ENCODE data around the gene SYCE3. TPM values are rescaled to one million over a fixed set of nuclear protein-coding genes. Genes with fewer than 3 reads are reported as not detected.

Gene SYCE3
- total RNA-seq, 1 experiment from 2014 or later = not detected

DNA sequence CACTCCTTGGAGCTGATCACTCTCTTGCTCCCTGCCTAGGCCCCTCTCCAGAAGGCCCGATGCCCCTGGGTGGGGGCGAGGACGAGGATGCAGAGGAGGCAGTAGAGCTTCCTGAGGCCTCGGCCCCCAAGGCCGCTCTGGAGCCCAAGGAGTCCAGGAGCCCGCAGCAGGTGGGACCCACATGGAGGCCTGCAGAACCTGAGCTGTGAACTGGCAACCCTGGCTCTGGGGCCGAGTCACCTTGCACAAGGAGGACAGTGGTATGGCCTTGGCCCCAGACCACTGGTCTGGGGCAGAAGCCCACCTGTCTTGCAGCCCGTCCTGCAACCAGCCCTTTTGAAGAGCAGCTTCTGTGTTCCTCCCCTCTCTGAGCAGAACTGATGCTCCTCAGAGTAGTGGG, 43.6 kb downstream of the SYCE3 start:
- Histone ChIP-seq H3K4me1 (peaks cover 5% of the 10 kb centered on the region; the same call in 1 of the 2 replicates), H3K36me3 (ENCODE audit: control insufficient read depth, insufficient read depth, low read length) (peaks cover 2% of the 10 kb centered on the region; the same call in 1 of the 2 replicates), H3K9me3 (no peaks in the 10 kb centered on the region), H3K4me3 (ENCODE audit: low read depth, low read length) (no peak overlapping the region), H3K27me3 (replicated peaks; ENCODE audit: control insufficient read depth, insufficient read depth, low read length) (no peaks in the 10 kb centered on the region)
- ChIA-PET CTCF (interaction anchor here (0.6 kb wide), 1 partner anchor 153 kb away, joined by 3 read pairs; no protein-coding TSS in a partner anchor), POLR2A (no interaction called here)
- Mint-ChIP-seq H3K36me3 (ENCODE audit: insufficient read depth, unreplicated experiment) (peaks cover 47% of the 10 kb centered on the region), H3K4me1 (ENCODE audit: low read depth, unreplicated experiment) (no peaks in the 10 kb centered on the region), H3K9me3 (ENCODE audit: unreplicated experiment) (no peaks in the 10 kb centered on the region), H3K27me3 (ENCODE audit: insufficient read depth, unreplicated experiment) (no peaks in the 10 kb centered on the region), H3K4me3 (ENCODE audit: unreplicated experiment) (no peak overlapping the region), H3K27ac (ENCODE audit: unreplicated experiment) (no peak overlapping the region)
- no peak for DNase-seq
- intact Hi-C loops (cut with micrococcal nuclease; ENCODE audit: unreplicated experiment) = no loop called here
- BruUV-seq (replicated peaks) = no TSS peak
- TF ChIP-seq CTCF (IDR thresholded peaks at IDR 0.05; ENCODE audit: insufficient read depth in 1 of 2, low read depth in 1 of 2, low read length in 1 of 2, severe bottlenecking in 1 of 2, unreplicated experiment in 1 of 2) = no peak

- intact Hi-C loops (cut with micrococcal nuclease; ENCODE audit: unreplicated experiment) = no loop called here
- Histone ChIP-seq H3K4me1 (no peaks in the 10 kb centered on the region), H3K27me3 (replicated peaks; ENCODE audit: control insufficient read depth, insufficient read depth, low read length) (no peaks in the 10 kb centered on the region), H3K36me3 (ENCODE audit: control insufficient read depth, insufficient read depth, low read length) (peaks cover 2% of the 10 kb centered on the region; the same call in 1 of the 2 replicates), H3K9me3 (no peaks in the 10 kb centered on the region), H3K4me3 (ENCODE audit: low read depth, low read length) (no peak overlapping the region)
- no TSS peak for BruUV-seq (replicated peaks)
- H3K9me3 Mint-ChIP-seq (ENCODE audit: unreplicated experiment) = no peaks in the 10 kb centered on the region
- H3K27me3 Mint-ChIP-seq (ENCODE audit: insufficient read depth, unreplicated experiment) = no peaks in the 10 kb centered on the region
- peaks cover 51% of the 10 kb centered on the region for H3K36me3 Mint-ChIP-seq (ENCODE audit: insufficient read depth, unreplicated experiment)
- no peak overlapping the region for H3K27ac Mint-ChIP-seq (ENCODE audit: unreplicated experiment)
- ChIA-PET CTCF (no interaction called here), POLR2A (no interaction called here)
- DNase-seq = no peak
- no peak for TF ChIP-seq CTCF (IDR thresholded peaks at IDR 0.05; ENCODE audit: insufficient read depth in 1 of 2, low read depth in 1 of 2, low read length in 1 of 2, severe bottlenecking in 1 of 2, unreplicated experiment in 1 of 2)
- no peak overlapping the region for H3K4me3 Mint-ChIP-seq (ENCODE audit: unreplicated experiment)
- H3K4me1 Mint-ChIP-seq (ENCODE audit: low read depth, unreplicated experiment) = no peaks in the 10 kb centered on the region
Observed at GRCh38 chr22:50518606-50519005, 44.1 kb downstream of the SYCE3 start.

DNA sequence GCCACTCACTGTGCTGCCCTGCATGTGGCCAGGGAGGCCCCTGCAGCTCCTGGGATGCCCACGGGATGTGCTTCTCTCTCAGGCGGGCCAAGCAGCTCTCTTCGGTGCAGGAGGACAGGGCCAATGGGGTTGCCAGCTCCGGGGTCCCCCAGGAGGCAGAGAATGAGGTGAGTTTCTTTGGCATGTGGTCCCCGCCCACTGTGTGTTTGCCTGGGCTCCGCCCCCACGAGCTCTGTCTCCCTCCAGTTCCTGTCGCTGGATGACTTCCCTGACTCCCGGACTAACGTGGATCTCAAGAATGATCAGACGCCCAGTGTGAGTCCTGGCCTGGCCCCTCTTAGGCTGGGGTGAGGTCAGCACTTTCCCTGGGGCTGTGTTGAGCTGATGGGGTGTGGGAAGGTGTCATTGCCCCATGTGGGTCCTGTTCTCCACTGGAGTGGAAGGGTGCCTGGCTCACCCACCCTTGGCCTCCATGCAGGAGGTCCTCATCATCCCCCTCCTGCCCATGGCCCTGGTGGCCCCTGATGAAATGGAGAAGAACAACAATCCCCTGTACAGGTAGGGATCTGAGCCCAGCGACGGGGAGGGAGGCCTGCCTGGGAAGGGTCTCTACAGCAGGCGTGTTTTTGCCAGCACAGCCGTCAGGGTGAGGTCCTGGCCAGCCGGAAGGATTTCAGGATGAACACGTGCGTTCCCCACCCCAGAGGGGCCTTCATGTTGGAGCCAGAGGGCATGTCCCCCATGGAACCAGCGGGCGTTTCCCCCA, 45.0 kb downstream of the SYCE3 start:
- no peaks in the 10 kb centered on the region for H3K4me1 ChIP-seq
- peaks cover 2% of the 10 kb centered on the region; the same call in 1 of the 2 replicates for H3K36me3 ChIP-seq (ENCODE audit: control insufficient read depth, insufficient read depth, low read length)
- no peak for DNase-seq
- Mint-ChIP-seq H3K27me3 (ENCODE audit: insufficient read depth, unreplicated experiment) (no peaks in the 10 kb centered on the region), H3K4me3 (ENCODE audit: unreplicated experiment) (no peak overlapping the region), H3K9me3 (ENCODE audit: unreplicated experiment) (no peaks in the 10 kb centered on the region), H3K4me1 (ENCODE audit: low read depth, unreplicated experiment) (no peaks in the 10 kb centered on the region), H3K27ac (ENCODE audit: unreplicated experiment) (no peak overlapping the region), H3K36me3 (ENCODE audit: insufficient read depth, unreplicated experiment) (peaks cover 59% of the 10 kb centered on the region)
- no peak for TF ChIP-seq CTCF (IDR thresholded peaks at IDR 0.05; ENCODE audit: insufficient read depth in 1 of 2, low read depth in 1 of 2, low read length in 1 of 2, severe bottlenecking in 1 of 2, unreplicated experiment in 1 of 2)
- ChIA-PET POLR2A (no interaction called here), CTCF (interaction anchor here (0.5 kb wide), 1 partner anchor 9 kb away, joined by 4 read pairs; no protein-coding TSS in a partner anchor)
- no peaks in the 10 kb centered on the region for H3K9me3 ChIP-seq
- intact Hi-C loops (cut with micrococcal nuclease; ENCODE audit: unreplicated experiment) = no loop called here
- no TSS peak for BruUV-seq (replicated peaks)
- H3K4me3 ChIP-seq (ENCODE audit: low read depth, low read length) = no peak overlapping the region
- H3K27me3 ChIP-seq (replicated peaks; ENCODE audit: control insufficient read depth, insufficient read depth, low read length) = no peaks in the 10 kb centered on the region

All from Caco-2 (cell line).